ENCODE measurements around the gene HIPK4.

GRCh38 chr19:40431698-40432097 is 41.7 kb upstream of the HIPK4 start:
- TF ChIP-seq EZH2 (IDR thresholded peaks at IDR 0.05; ENCODE audit: insufficient read depth, poor library complexity, severe bottlenecking): no peak
- TF ChIP-seq EZH2phosphoT487 (IDR thresholded peaks at IDR 0.05; ENCODE audit: insufficient read depth, low read depth): no peak
